OCI-LY7 (cell line): ENCODE data around the gene SH3RF3.

Experiments used
- EZH2phosphoT487 ChIP-seq: fragments of 200-600 bp; sonication (generic); IDR thresholded peaks from 2 replicates; pipeline ENCODE4 v1.6.1; 2018; ENCODE audit warnings: low read depth, borderline replicate concordance, mild to moderate bottlenecking, mixed run types, antibody characterized with exemption, low read length, moderate library complexity, mixed read lengths
- TF ChIP-seq, protein P1 (sequence below): fragments of 200-600 bp; sonication (generic); conservative IDR thresholded peaks from 2 replicates; pipeline ENCODE4 v1.5.1; 2014; ENCODE audit warnings: mild to moderate bottlenecking, antibody characterized with exemption, low read length, moderate library complexity, mixed read lengths

DNA sequence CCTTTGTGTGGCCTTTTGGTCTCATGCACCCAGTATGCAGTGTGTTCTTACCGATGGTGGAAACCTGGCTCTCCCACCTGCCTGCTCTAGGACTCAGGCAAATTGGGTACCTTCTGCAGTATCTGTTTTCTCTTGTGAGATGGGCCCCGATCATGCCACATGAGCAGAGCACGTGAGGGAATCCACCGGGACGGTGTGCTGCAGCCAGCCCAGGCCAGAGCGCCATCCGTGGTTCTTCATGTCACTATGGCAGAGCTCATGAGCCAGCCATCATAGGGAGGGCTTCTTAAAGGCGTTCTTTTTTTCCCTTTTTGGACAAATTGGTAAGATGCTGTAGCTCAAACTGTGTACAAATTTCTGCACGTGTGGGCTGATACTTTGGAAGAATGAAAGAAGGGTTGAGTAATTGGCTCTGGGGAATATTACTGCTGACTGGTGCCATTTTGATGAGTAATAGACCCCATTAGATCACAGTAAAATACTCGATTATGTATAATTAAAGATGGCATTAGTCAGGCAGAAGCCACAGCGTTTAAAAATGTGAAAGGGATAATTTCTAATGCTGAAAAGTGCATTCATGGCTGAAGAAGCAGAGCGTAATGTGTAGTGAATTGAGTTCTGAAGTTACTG, 19.2 kb downstream of the SH3RF3 start:
- TF ChIP-seq EZH2phosphoT487 = no peak
- TF ChIP-seq, protein P1, sequence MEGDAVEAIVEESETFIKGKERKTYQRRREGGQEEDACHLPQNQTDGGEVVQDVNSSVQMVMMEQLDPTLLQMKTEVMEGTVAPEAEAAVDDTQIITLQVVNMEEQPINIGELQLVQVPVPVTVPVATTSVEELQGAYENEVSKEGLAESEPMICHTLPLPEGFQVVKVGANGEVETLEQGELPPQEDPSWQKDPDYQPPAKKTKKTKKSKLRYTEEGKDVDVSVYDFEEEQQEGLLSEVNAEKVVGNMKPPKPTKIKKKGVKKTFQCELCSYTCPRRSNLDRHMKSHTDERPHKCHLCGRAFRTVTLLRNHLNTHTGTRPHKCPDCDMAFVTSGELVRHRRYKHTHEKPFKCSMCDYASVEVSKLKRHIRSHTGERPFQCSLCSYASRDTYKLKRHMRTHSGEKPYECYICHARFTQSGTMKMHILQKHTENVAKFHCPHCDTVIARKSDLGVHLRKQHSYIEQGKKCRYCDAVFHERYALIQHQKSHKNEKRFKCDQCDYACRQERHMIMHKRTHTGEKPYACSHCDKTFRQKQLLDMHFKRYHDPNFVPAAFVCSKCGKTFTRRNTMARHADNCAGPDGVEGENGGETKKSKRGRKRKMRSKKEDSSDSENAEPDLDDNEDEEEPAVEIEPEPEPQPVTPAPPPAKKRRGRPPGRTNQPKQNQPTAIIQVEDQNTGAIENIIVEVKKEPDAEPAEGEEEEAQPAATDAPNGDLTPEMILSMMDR = no peak
